Calu3 (cell line): ENCODE results near the gene PLCB3. TPM values are rescaled to one million over a fixed set of nuclear protein-coding genes. Genes with fewer than 3 reads are reported as not detected.

ENCODE experiments used
- BruUV-seq: library from RNA; stranded (reverse); fragments of 400-500 nt; replicated peaks from 2 replicates; lab custom pipeline; 2021; lab: Mats Ljungman, UMichigan
- CTCF ChIA-PET: fragments of 300-600 bp; sonication (Branson Sonifier 250); formaldehyde crosslinking; loops from one replicate; lab custom pipeline; 2022; ENCODE audit warnings: antibody characterized with exemption; lab: Charles Lee
- DNase-seq: peaks from one replicate; pipeline ENCODE4 v3.0.0; 2022
- H3K27ac Mint-ChIP-seq: one replicate; pipeline ENCODE4 v1.8.0; 2022; ENCODE audit warnings: mixed read lengths; ENCODE audit not compliant: unreplicated experiment
- H3K27me3 Mint-ChIP-seq: one replicate; pipeline ENCODE4 v1.8.0; 2022; ENCODE audit warnings: mixed read lengths; ENCODE audit not compliant: unreplicated experiment
- H3K36me3 Mint-ChIP-seq: one replicate; pipeline ENCODE4 v1.8.0; 2022; ENCODE audit warnings: mild to moderate bottlenecking, moderate library complexity, mixed read lengths; ENCODE audit not compliant: insufficient read depth, unreplicated experiment
- H3K4me1 Mint-ChIP-seq: one replicate; pipeline ENCODE4 v1.8.0; 2022; ENCODE audit warnings: mild to moderate bottlenecking, low read depth, mixed read lengths; ENCODE audit not compliant: unreplicated experiment
- H3K4me3 Mint-ChIP-seq: one replicate; pipeline ENCODE4 v1.8.0; 2022; ENCODE audit warnings: mild to moderate bottlenecking, low read depth, moderate library complexity, mixed read lengths; ENCODE audit not compliant: unreplicated experiment
- H3K9me3 Mint-ChIP-seq: one replicate; pipeline ENCODE4 v1.8.0; 2022; ENCODE audit warnings: low read depth, mixed read lengths; ENCODE audit not compliant: unreplicated experiment
- CTCF ChIP-seq: fragments of 200-600 bp; IDR thresholded peaks from one replicate; pipeline ENCODE4 v1.8.0; 2022; ENCODE audit warnings: antibody characterized with exemption; ENCODE audit not compliant: unreplicated experiment
- intact Hi-C: fragments of 100-400 bp; cut with micrococcal nuclease; formaldehyde crosslinking; loops from one replicate; pipeline ENCODE4 v1.10.0; 2022; ENCODE audit not compliant: unreplicated experiment
- total RNA-seq: library from RNA; stranded (reverse); gene quantifications from 2 replicates; pipeline ENCODE4 v1.2.3, GENCODE V29; 2022

The PLCB3 gene
- total RNA-seq, 1 experiment from 2014 or later = 39.5 TPM

GRCh38 chr11:64304316-64305072 is 53.2 kb downstream of the PLCB3 start:
- H3K27me3 Mint-ChIP-seq = peaks cover 16% of the 10 kb centered on the region
- CTCF ChIA-PET = interaction anchor here (0.7 to 3.7 kb wide), 11 partner anchors 13 to 348 kb away, joined by 3 to 25 read pairs (median 4); partner anchors contain the start of genes BAD, GPR137, PRDX5 and TRMT112
- peak overlapping the region; percentile 50 for H3K27ac Mint-ChIP-seq
- peaks cover 31% of the 10 kb centered on the region for H3K4me1 Mint-ChIP-seq
- DNase-seq = peak; percentile 96
- H3K9me3 Mint-ChIP-seq = no peaks in the 10 kb centered on the region
- H3K36me3 Mint-ChIP-seq = peaks cover 44% of the 10 kb centered on the region
- intact Hi-C loops = loop anchor here (2.0 to 10.0 kb wide), 2 partner anchors 34 to 60 kb away; partner anchors contain the start of genes FKBP2 and PPP1R14B
- H3K4me3 Mint-ChIP-seq = peak overlapping the region; percentile 100
- peak; percentile 58 for TF ChIP-seq CTCF
- no TSS peak for BruUV-seq

- Mint-ChIP-seq H3K27ac (peak within 1 kb of the TSS; percentile 92), H3K36me3 (peaks cover 47% of the 10 kb centered on the region), H3K27me3 (peaks cover 9% of the 10 kb centered on the region), H3K9me3 (no peaks in the 10 kb centered on the region), H3K4me3 (peak within 1 kb of the TSS; percentile 100), H3K4me1 (peaks cover 24% of the 10 kb centered on the region)
- intact Hi-C loops = loop anchor here (2.0 to 10.0 kb wide), 2 partner anchors 34 to 60 kb away; partner anchors contain the start of genes FKBP2 and PPP1R14B
- CTCF ChIA-PET = interaction anchor here (0.6 to 3.7 kb wide), 10 partner anchors 12 to 348 kb away, joined by 3 to 25 read pairs (median 6); partner anchors contain the start of genes BAD, GPR137, PRDX5 and TRMT112
- TF ChIP-seq CTCF = no peak
- BruUV-seq = no TSS peak
- DNase-seq = peak; percentile 99
Observed at GRCh38 chr11:64305075-64305690, 53.9 kb downstream of the PLCB3 start, which contains the start of gene ESRRA. Gene ESRRA (plus strand): TSS chr11:64305524. CDS start chr11:64307180, 1,656 bp downstream.

- TF ChIP-seq CTCF = no peak
- CTCF ChIA-PET = interaction anchor here (0.6 to 3.7 kb wide), 7 partner anchors 11 to 347 kb away, joined by 3 to 25 read pairs (median 3); partner anchors contain the start of genes PRDX5 and TRMT112
- DNase-seq = peak; percentile 86
- peaks cover 17% of the 10 kb centered on the region for H3K4me1 Mint-ChIP-seq
- no TSS peak for BruUV-seq
- H3K9me3 Mint-ChIP-seq = no peaks in the 10 kb centered on the region
- peak overlapping the region; percentile 100 for H3K4me3 Mint-ChIP-seq
- H3K36me3 Mint-ChIP-seq = peaks cover 44% of the 10 kb centered on the region
- H3K27ac Mint-ChIP-seq = peak overlapping the region; percentile 92
- intact Hi-C loops = loop anchor here (2.0 to 10.0 kb wide), 2 partner anchors 35 to 61 kb away; partner anchors contain the start of genes FKBP2 and PPP1R14B
- peaks cover 2% of the 10 kb centered on the region for H3K27me3 Mint-ChIP-seq
Observed at GRCh38 chr11:64305691-64306562, 54.6 kb downstream of the PLCB3 start.
